ENCODE results near the gene RAB30.

DNA sequence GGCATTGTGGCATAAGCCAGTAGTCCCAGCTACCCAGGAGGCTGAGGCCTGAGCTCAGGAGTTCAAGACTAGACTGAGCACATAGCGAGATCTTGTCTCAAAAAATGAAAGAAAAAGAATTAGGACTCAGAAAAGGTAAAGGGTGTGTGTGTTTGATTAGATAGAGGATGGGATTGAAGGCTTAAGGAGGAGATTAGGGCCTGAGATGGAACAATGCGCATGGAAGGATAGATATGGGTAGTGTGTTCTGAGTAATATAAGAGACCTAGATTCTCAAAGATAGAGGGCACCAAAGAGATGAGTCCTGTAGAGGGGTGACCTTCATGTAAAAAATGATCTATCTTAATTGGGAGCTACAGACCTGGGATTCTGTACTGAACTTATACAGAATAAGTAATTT lies 17.3 kb upstream of the RAB30 start:
- TF ChIP-seq, protein P1, sequence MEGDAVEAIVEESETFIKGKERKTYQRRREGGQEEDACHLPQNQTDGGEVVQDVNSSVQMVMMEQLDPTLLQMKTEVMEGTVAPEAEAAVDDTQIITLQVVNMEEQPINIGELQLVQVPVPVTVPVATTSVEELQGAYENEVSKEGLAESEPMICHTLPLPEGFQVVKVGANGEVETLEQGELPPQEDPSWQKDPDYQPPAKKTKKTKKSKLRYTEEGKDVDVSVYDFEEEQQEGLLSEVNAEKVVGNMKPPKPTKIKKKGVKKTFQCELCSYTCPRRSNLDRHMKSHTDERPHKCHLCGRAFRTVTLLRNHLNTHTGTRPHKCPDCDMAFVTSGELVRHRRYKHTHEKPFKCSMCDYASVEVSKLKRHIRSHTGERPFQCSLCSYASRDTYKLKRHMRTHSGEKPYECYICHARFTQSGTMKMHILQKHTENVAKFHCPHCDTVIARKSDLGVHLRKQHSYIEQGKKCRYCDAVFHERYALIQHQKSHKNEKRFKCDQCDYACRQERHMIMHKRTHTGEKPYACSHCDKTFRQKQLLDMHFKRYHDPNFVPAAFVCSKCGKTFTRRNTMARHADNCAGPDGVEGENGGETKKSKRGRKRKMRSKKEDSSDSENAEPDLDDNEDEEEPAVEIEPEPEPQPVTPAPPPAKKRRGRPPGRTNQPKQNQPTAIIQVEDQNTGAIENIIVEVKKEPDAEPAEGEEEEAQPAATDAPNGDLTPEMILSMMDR (IDR thresholded peaks at IDR 0.05): no peak
- no peak for TF ChIP-seq POLR2A (IDR thresholded peaks at IDR 0.05)
- TF ChIP-seq POLR2AphosphoS5 (IDR thresholded peaks at IDR 0.05): no peak
- TF ChIP-seq EP300 (IDR thresholded peaks at IDR 0.05): no peak

Measured in suprapubic skin (tissue), 4 donors.